ENCODE data around the gene EFHC2. TPM values are rescaled to one million over a fixed set of nuclear protein-coding genes. Genes with fewer than 3 reads are reported as not detected.

EFHC2 gene
- total RNA-seq, 4 donors from 2014 or later: 1.6 TPM; not detected in 2

GRCh38 chrX:44299177-44299576, 44.3 kb downstream of the EFHC2 start:
- DNase-seq: no peak
- Histone ChIP-seq H3K36me3 (no peaks in the 10 kb centered on the region), H3K4me3 (no peak overlapping the region), H3K27ac (no peak overlapping the region), H3K4me1 (no peaks in the 10 kb centered on the region), H3K27me3 (no peaks in the 10 kb centered on the region), H3K9me3 (no peaks in the 10 kb centered on the region)
- 40 to 50% methylated on average over 1 to 4 of the region's 4 CpGs for WGBS, 2 donors (ENCODE audit: low coverage in 1 of 2)
- in situ Hi-C loops (cut with MboI; ENCODE audit: low pct_ligation_motif_present in 1 of 4, low pct_unique_long_range_greater_than_20kb in 1 of 4, low sequenced_read_pairs in 3 of 4): no loop called here
- TF ChIP-seq POLR2AphosphoS5 (IDR thresholded peaks at IDR 0.05) (no peak), EP300 (IDR thresholded peaks at IDR 0.05; ENCODE audit: low read depth) (no peak), POLR2A (IDR thresholded peaks at IDR 0.05) (no peak)
- TF ChIP-seq, protein P1, sequence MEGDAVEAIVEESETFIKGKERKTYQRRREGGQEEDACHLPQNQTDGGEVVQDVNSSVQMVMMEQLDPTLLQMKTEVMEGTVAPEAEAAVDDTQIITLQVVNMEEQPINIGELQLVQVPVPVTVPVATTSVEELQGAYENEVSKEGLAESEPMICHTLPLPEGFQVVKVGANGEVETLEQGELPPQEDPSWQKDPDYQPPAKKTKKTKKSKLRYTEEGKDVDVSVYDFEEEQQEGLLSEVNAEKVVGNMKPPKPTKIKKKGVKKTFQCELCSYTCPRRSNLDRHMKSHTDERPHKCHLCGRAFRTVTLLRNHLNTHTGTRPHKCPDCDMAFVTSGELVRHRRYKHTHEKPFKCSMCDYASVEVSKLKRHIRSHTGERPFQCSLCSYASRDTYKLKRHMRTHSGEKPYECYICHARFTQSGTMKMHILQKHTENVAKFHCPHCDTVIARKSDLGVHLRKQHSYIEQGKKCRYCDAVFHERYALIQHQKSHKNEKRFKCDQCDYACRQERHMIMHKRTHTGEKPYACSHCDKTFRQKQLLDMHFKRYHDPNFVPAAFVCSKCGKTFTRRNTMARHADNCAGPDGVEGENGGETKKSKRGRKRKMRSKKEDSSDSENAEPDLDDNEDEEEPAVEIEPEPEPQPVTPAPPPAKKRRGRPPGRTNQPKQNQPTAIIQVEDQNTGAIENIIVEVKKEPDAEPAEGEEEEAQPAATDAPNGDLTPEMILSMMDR (IDR thresholded peaks at IDR 0.05): no peak
- intact Hi-C loops (cut with DNase I; ENCODE audit: low total_unique reads): no loop called here

DNA sequence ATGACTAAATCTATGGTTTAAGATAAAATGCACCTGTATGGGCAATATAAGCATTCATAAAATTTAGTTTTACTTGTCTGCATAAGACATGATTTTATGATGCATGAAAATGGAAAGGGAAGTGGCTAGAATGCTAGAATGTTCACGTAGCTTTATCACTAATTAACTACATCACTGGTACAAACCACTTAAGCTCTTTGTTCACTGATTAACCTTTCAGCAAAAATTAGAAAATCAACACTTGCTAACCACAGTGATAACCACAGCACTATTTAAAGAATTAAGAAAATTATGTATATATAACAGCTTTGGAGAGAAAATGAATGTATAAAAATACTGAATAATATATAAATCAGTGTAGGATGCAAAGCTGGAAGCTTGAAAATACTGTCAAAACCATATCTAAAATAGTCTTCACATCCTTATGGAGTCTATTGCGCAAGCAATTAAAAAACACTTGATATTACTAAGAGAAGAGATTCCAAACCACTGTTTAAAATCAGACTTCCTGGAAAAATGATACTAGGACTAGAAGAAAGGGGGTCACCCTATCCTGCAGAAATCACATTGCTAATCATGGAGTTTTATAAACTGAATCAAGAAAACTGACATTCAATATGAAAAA, 51.9 kb downstream of the EFHC2 start:
- 69 to 75% methylated on average over 2 of the region's 2 CpGs for WGBS, 2 donors (ENCODE audit: low coverage in 1 of 2)
- Histone ChIP-seq H3K27me3 (no peaks in the 10 kb centered on the region), H3K4me3 (no peak overlapping the region), H3K27ac (no peak overlapping the region), H3K9me3 (no peaks in the 10 kb centered on the region), H3K36me3 (no peaks in the 10 kb centered on the region), H3K4me1 (no peaks in the 10 kb centered on the region)
- TF ChIP-seq POLR2AphosphoS5 (IDR thresholded peaks at IDR 0.05) (no peak), POLR2A (IDR thresholded peaks at IDR 0.05) (no peak), EP300 (IDR thresholded peaks at IDR 0.05; ENCODE audit: low read depth) (no peak)
- TF ChIP-seq, protein P1 (IDR thresholded peaks at IDR 0.05): no peak
- no peak for DNase-seq
- in situ Hi-C loops (cut with MboI; ENCODE audit: low pct_ligation_motif_present in 1 of 4, low pct_unique_long_range_greater_than_20kb in 1 of 4, low sequenced_read_pairs in 3 of 4): no loop called here
- intact Hi-C loops (cut with DNase I; ENCODE audit: low total_unique reads): no loop called here

DNA sequence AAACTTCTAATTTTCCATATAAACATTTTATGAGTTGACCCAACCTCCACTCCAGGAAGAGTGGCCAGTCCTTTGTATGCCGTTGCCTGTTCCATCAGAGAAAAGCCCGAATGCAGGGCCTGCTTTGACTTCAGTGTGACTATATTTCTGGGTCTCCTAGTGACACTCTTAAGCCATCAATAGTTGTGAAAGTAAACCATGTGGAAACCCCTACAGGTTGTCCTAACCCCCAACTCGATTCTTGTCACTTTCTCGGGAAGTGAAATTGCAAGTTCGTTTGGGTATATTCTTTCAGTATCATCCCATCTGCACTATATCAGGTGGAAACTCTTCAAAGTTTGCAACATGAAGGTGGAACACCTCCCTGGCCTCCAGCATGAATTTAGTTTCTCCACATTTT, 52.8 kb downstream of the EFHC2 start:
- Histone ChIP-seq H3K27ac (no peak overlapping the region), H3K4me1 (no peaks in the 10 kb centered on the region), H3K27me3 (no peaks in the 10 kb centered on the region), H3K36me3 (no peaks in the 10 kb centered on the region), H3K4me3 (no peak overlapping the region), H3K9me3 (no peaks in the 10 kb centered on the region)
- TF ChIP-seq EP300 (IDR thresholded peaks at IDR 0.05; ENCODE audit: low read depth): no peak
- TF ChIP-seq POLR2AphosphoS5 (IDR thresholded peaks at IDR 0.05): no peak
- TF ChIP-seq POLR2A (IDR thresholded peaks at IDR 0.05): no peak
- TF ChIP-seq, protein P1 (IDR thresholded peaks at IDR 0.05): no peak
- DNase-seq: no peak
- intact Hi-C loops (cut with DNase I; ENCODE audit: low total_unique reads) (no loop called here), in situ Hi-C loops (cut with MboI; ENCODE audit: low pct_ligation_motif_present in 1 of 4, low pct_unique_long_range_greater_than_20kb in 1 of 4, low sequenced_read_pairs in 3 of 4) (no loop called here)
- WGBS, 2 donors (ENCODE audit: low coverage in 1 of 2): 59% methylated on average over 5 of the region's 5 CpGs; no CpG with 5 or more reads in 1 of the 2 donors

GRCh38 chrX:44282753-44283152, 60.7 kb downstream of the EFHC2 start:
- no peaks in the 10 kb centered on the region for H3K27me3 ChIP-seq
- in situ Hi-C loops (cut with MboI; ENCODE audit: low pct_ligation_motif_present in 1 of 4, low pct_unique_long_range_greater_than_20kb in 1 of 4, low sequenced_read_pairs in 3 of 4) (no loop called here), intact Hi-C loops (cut with DNase I; ENCODE audit: low total_unique reads) (no loop called here)
- no peak for DNase-seq
- WGBS, 2 donors (ENCODE audit: low coverage in 1 of 2): 80% methylated on average over 10 of the region's 10 CpGs; no CpG with 5 or more reads in 1 of the 2 donors
- H3K36me3 ChIP-seq: no peaks in the 10 kb centered on the region
- no peaks in the 10 kb centered on the region for H3K9me3 ChIP-seq
- TF ChIP-seq POLR2AphosphoS5 (IDR thresholded peaks at IDR 0.05) (no peak), POLR2A (IDR thresholded peaks at IDR 0.05) (no peak), EP300 (IDR thresholded peaks at IDR 0.05; ENCODE audit: low read depth) (no peak)
- TF ChIP-seq, protein P1 (IDR thresholded peaks at IDR 0.05): no peak
- no peak overlapping the region for H3K4me3 ChIP-seq
- no peak overlapping the region for H3K27ac ChIP-seq
- H3K4me1 ChIP-seq: no peaks in the 10 kb centered on the region

Measured in transverse colon (tissue), 4 donors.